HepG2 (cell line): ENCODE data around the gene CTDSP1. TPM values are rescaled to one million over a fixed set of nuclear protein-coding genes. Genes with fewer than 3 reads are reported as not detected.

Experiments
- CBX1 ChIP-seq: IDR thresholded peaks from one replicate; pipeline ENCODE4 v1.6.1; 2016; ENCODE audit warnings: antibody characterized with exemption, low read depth
- EEA1 ChIP-seq: sonication (generic); formaldehyde crosslinking; IDR thresholded peaks from 2 replicates; pipeline ENCODE4 v1.5.1; 2020; ENCODE audit warnings: mild to moderate bottlenecking, missing genetic modification reagents, borderline replicate concordance
- FOXM1 ChIP-seq: sonication (generic); formaldehyde crosslinking; IDR thresholded peaks from 2 replicates; pipeline ENCODE4 v1.5.0; 2020; ENCODE audit warnings: missing genetic modification reagents
- HIC2 ChIP-seq: sonication (generic); formaldehyde crosslinking; IDR thresholded peaks from 2 replicates; pipeline ENCODE4 v1.9.0; 2022; ENCODE audit warnings: low read depth, missing genetic modification reagents
- IRF2 ChIP-seq: IDR thresholded peaks from 2 replicates; pipeline ENCODE4 v1.6.1; 2018; ENCODE audit warnings: missing genetic modification reagents, missing compliant biosample characterization
- MAFF ChIP-seq: IDR thresholded peaks from 2 replicates; pipeline ENCODE4 v1.6.1; 2011; ENCODE audit warnings: low read depth, low read length, improper control_type of control experiment
- NFE2L1 ChIP-seq: sonication (generic); formaldehyde crosslinking; IDR thresholded peaks from 2 replicates; pipeline ENCODE4 v1.4.0; 2020; ENCODE audit warnings: missing genetic modification reagents, mild to moderate bottlenecking, borderline replicate concordance
- SMARCC2 ChIP-seq: fragments of 450-650 bp; IDR thresholded peaks from 2 replicates; pipeline ENCODE4 v1.6.1; 2017; ENCODE audit warnings: antibody characterized with exemption, mild to moderate bottlenecking
- TBX3 ChIP-seq: fragments of 450-650 bp; IDR thresholded peaks from 2 replicates; pipeline ENCODE4 v1.6.1; 2017; ENCODE audit warnings: antibody characterized with exemption, mild to moderate bottlenecking, inconsistent platforms, borderline replicate concordance
- TGIF2 ChIP-seq: IDR thresholded peaks from 2 replicates; pipeline ENCODE4 v1.6.1; 2016; ENCODE audit warnings: control low read depth, missing compliant biosample characterization
- ZBTB3 ChIP-seq: sonication (generic); formaldehyde crosslinking; IDR thresholded peaks from 2 replicates; pipeline ENCODE4 v1.4.0; 2020; ENCODE audit warnings: low read depth, mild to moderate bottlenecking, moderate library complexity, missing genetic modification reagents, borderline replicate concordance
- ZNF18 ChIP-seq: sonication (generic); formaldehyde crosslinking; IDR thresholded peaks from 2 replicates; pipeline ENCODE4 v1.8.0; 2022; ENCODE audit warnings: mild to moderate bottlenecking, missing genetic modification reagents; ENCODE audit not compliant: insufficient replicate concordance
- ZNF256 ChIP-seq: sonication (generic); formaldehyde crosslinking; conservative IDR thresholded peaks from 2 replicates; pipeline ENCODE4 v1.4.0; 2020; ENCODE audit warnings: missing genetic modification reagents
- ZNF329 ChIP-seq: sonication (generic); formaldehyde crosslinking; IDR thresholded peaks from 2 replicates; pipeline ENCODE4 v1.9.0; 2021; ENCODE audit warnings: low read depth, mild to moderate bottlenecking, missing genetic modification reagents
- ZNF383 ChIP-seq: sonication (generic); formaldehyde crosslinking; IDR thresholded peaks from 2 replicates; pipeline ENCODE4 v1.4.0; 2020; ENCODE audit warnings: missing genetic modification reagents, mild to moderate bottlenecking, borderline replicate concordance
- ZNF460 ChIP-seq: sonication (generic); formaldehyde crosslinking; IDR thresholded peaks from 2 replicates; pipeline ENCODE4 v1.5.1; 2020; ENCODE audit warnings: missing genetic modification reagents, mild to moderate bottlenecking, borderline replicate concordance
- ZNF496 ChIP-seq: sonication (generic); formaldehyde crosslinking; IDR thresholded peaks from 2 replicates; pipeline ENCODE4 v1.8.1; 2023; ENCODE audit warnings: mild to moderate bottlenecking, moderate library complexity, missing genetic modification reagents; ENCODE audit not compliant: insufficient replicate concordance
- ZNF549 ChIP-seq: sonication (generic); formaldehyde crosslinking; IDR thresholded peaks from 2 replicates; pipeline ENCODE4 v1.5.0; 2020; ENCODE audit warnings: missing genetic modification reagents
- ZNF788 ChIP-seq: sonication (generic); formaldehyde crosslinking; IDR thresholded peaks from 2 replicates; pipeline ENCODE4 v1.5.0; 2020; ENCODE audit warnings: mild to moderate bottlenecking, missing genetic modification reagents, borderline replicate concordance
- ZNF839 ChIP-seq: sonication (generic); formaldehyde crosslinking; IDR thresholded peaks from 2 replicates; pipeline ENCODE4 v1.4.0; 2020; ENCODE audit warnings: missing genetic modification reagents, mild to moderate bottlenecking, borderline replicate concordance
- ZSCAN25 ChIP-seq: sonication (generic); formaldehyde crosslinking; IDR thresholded peaks from 2 replicates; pipeline ENCODE4 v1.8.0; 2022; ENCODE audit warnings: mild to moderate bottlenecking, missing genetic modification reagents
- ZUFSP ChIP-seq: sonication (generic); formaldehyde crosslinking; IDR thresholded peaks from 2 replicates; pipeline ENCODE4 v1.9.0; 2021; ENCODE audit warnings: missing genetic modification reagents, mild to moderate bottlenecking, borderline replicate concordance
- ZZZ3 ChIP-seq: sonication (generic); formaldehyde crosslinking; IDR thresholded peaks from 2 replicates; pipeline ENCODE4 v1.4.0; 2020; ENCODE audit warnings: missing genetic modification reagents, mild to moderate bottlenecking, borderline replicate concordance
- polyA plus RNA-seq, 8 experiments: library from polyadenylated mRNA; depleted of rRNA in 3 of 8; stranded (reverse) in 7 of 8; unstranded in 1 of 8; fragments of >200 nt; fragmentation: Illumina TruSeq in 4 of 8; extraction: Trizol in 4 of 8; gene quantifications; 2 replicates each; pipeline versions ENCODE4 v1.2.1 to v1.2.3, GENCODE V29; 2011 to 2016; ENCODE audit warnings: low read depth in 4 of 8, missing spikeins in 1 of 8, mixed read lengths in 1 of 8; ENCODE audit not compliant: insufficient read depth in 1 of 8
- total RNA-seq, 5 experiments: library from RNA; depleted of rRNA; stranded (reverse); fragments of >200 nt; fragmentation: Illumina TruSeq; extraction: Trizol; gene quantifications; 2 replicates each; pipeline ENCODE4 v1.2.3, GENCODE V29; 2016; ENCODE audit warnings: low read depth in 1 of 5

Gene CTDSP1
- total and polyA plus RNA-seq, 2 of the 13 experiments (the other 11 are each of a cell fraction or from before 2014, with no cell fraction given) = 91.0 to 268 TPM

- peak; percentile 76; the same call in 1 of the 2 replicates for TF ChIP-seq HIC2 (CRISPR knock-in tag)
- no peak for TF ChIP-seq NFE2L1 (CRISPR knock-in tag)
- TF ChIP-seq ZUFSP = no peak
- TF ChIP-seq ZNF460 = peak; percentile 23; the same call in 1 of the 2 replicates
- no peak for TF ChIP-seq ZNF496
- no peak for TF ChIP-seq ZNF383 (CRISPR knock-in tag)
- no peak for TF ChIP-seq SMARCC2
- TF ChIP-seq ZNF549 (CRISPR knock-in tag) = no peak
- TF ChIP-seq ZBTB3 = no peak
- TF ChIP-seq ZNF329 (CRISPR knock-in tag) = no peak
- TF ChIP-seq MAFF = no peak
- peak; percentile 57; the same call in 1 of the 2 replicates for TF ChIP-seq ZNF788 (CRISPR knock-in tag)
- TF ChIP-seq ZNF18 (CRISPR knock-in tag) = peak; percentile 34
- TF ChIP-seq CBX1 = peak; percentile 76
- no peak for TF ChIP-seq EEA1 (CRISPR knock-in tag)
- TF ChIP-seq TBX3 = no peak
- TF ChIP-seq ZNF256 (CRISPR knock-in tag) = 0 out of 2 replicates have a peak, but pooled peaks have one; percentile 66
- TF ChIP-seq IRF2 = peak; percentile 81
- no peak for TF ChIP-seq ZNF839 (CRISPR knock-in tag)
- TF ChIP-seq ZZZ3 (CRISPR knock-in tag) = no peak; the same call in 1 of the 2 replicates
- TF ChIP-seq ZSCAN25 (CRISPR knock-in tag) = peak; percentile 77
- TF ChIP-seq FOXM1 (CRISPR knock-in tag) = no peak
- TF ChIP-seq TGIF2 (CRISPR knock-in tag) = peak; percentile 86
Measured at GRCh38 chr2:218418717-218419458, 19.2 kb downstream of the CTDSP1 start, which contains the start of gene VIL1 (continued).
